Cardiac muscle cell (in vitro differentiated cells and primary cell): ENCODE data around the gene UBE4B. TPM values are rescaled to one million over a fixed set of nuclear protein-coding genes. Genes with fewer than 3 reads are reported as not detected.
A peak's percentile ranks its signal among the peaks of the same experiment; 100 is the strongest.
"Not testable (repeated sequence)": the region's sequence is repeated elsewhere in the genome, so short reads cannot be mapped to it uniquely, and the experiment has no call there.

Source experiments
- DNase-seq, 2 donors: peaks; one replicate each; pipeline versions ENCODE4 v3.0.0 to v3.0.0-alpha.2; 2010 to 2017; ENCODE audit warnings: low read depth in 1 of 2, low spot score in 1 of 2
- H3K27ac ChIP-seq: fragments of 200-600 bp; sonication (generic); 2 replicates; pipeline ENCODE4 v1.5.1; 2016
- H3K27me3 ChIP-seq: fragments of 200-600 bp; sonication (generic); 2 replicates; pipeline ENCODE4 v1.6.0; 2016; ENCODE audit warnings: control low read depth
- H3K36me3 ChIP-seq: fragments of 200-600 bp; sonication (generic); 2 replicates; pipeline ENCODE4 v1.5.1; 2016; ENCODE audit warnings: control low read depth
- H3K4me1 ChIP-seq: fragments of 200-600 bp; sonication (generic); 2 replicates; pipeline ENCODE4 v1.8.1; 2017; ENCODE audit warnings: low read depth, mild to moderate bottlenecking, mixed run types
- H3K4me3 ChIP-seq: fragments of 200-600 bp; sonication (generic); 2 replicates; pipeline ENCODE4 v1.5.1; 2016; ENCODE audit warnings: mild to moderate bottlenecking
- H3K9me3 ChIP-seq: fragments of 200-600 bp; sonication (generic); 2 replicates; pipeline ENCODE4 v1.5.1; 2017; ENCODE audit warnings: low read depth, mild to moderate bottlenecking, control low read depth
- CTCF ChIP-seq: IDR thresholded peaks from 2 replicates; pipeline ENCODE4 v1.5.1; 2012; ENCODE audit warnings: low read depth, mild to moderate bottlenecking, low read length
- polyA plus RNA-seq: library from polyadenylated mRNA; unstranded; fragments of >200 nt; fragmentation: Nextera tagmentation; extraction: Ambion mirVana; gene quantifications from 2 replicates; pipeline ENCODE4 v1.2.1, GENCODE V29; 2016
- total RNA-seq: library from RNA; depleted of rRNA; stranded (reverse); fragments of >200 nt; gene quantifications from 2 replicates; pipeline ENCODE4 v1.2.3, GENCODE V29; 2016

Gene UBE4B
- total and polyA plus RNA-seq, 2 experiments from 2014 or later = 34.1 to 72.0 TPM

DNA sequence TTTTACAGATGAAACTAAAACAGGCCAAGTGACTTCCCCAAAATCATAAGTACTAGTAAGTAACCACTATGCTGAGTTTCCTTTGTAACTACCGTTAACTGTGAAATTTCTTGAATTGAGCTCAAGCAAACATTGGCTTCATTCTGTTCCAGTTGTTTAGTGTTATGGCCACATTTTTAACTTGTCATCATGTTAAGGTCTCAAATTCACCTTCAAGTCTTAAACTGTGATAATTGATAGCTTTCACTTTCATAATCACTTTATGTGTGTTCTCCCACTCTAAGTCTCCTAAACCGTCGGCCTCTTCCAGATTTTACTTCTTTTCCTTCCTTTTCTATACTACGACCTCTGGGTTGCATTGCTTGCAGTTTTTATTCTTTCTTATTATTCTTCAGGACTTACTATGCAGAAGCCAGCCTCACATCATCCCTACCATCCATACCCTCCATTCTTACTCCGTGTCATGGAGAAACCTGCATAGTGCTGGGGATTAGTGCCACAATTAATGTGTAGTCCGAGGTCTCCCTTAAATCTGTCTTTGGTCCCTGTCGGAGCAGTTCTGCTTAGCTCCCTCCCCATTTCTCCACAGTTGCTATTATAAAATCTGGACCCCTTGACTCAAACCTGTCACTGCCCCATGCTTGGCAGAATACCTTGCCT is 183.5 kb downstream of the UBE4B start:
- Histone ChIP-seq H3K4me1 (peaks cover 19% of the 10 kb centered on the region), H3K9me3 (no peaks in the 10 kb centered on the region), H3K36me3 (no peaks in the 10 kb centered on the region), H3K4me3 (no peak overlapping the region), H3K27me3 (no peaks in the 10 kb centered on the region), H3K27ac (no peak overlapping the region)
- no peak for DNase-seq
- no peak for TF ChIP-seq CTCF

DNA sequence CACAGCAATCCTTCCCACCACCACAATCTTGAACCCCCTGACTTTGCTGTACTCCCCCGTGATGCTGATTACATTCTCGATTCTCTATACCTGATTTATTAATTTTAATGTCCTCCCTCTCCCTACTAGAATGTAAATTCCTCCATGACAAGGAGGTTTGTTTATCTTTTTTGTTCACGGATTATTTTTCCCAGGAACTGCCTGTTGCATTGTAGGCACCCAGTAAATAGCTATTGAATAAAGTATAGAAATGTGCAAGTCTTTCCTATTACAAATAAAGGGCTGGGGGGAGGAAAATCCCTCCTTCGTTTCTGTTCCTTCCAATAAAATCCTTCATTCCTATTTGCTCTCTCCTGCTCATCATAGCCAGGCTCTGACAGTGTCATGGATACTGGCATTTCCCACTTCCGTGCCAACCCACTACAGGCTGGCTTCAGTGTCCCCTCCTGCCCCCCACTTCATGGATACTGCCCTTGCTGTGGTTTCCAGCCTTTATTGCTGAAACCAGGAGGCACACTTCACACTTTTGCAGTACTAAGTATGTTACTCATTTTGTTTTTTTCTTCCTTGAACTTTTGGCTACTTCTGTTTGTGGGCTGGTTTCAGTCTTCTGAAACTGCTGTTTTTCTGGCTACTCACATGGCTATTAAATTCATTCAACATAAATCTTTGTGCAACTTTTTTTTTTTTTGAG is 185.1 kb downstream of the UBE4B start:
- no peaks in the 10 kb centered on the region for H3K27me3 ChIP-seq
- no peaks in the 10 kb centered on the region for H3K36me3 ChIP-seq
- H3K4me1 ChIP-seq = peaks cover 10% of the 10 kb centered on the region
- no peak overlapping the region for H3K4me3 ChIP-seq
- no peaks in the 10 kb centered on the region for H3K9me3 ChIP-seq
- no peak for TF ChIP-seq CTCF
- H3K27ac ChIP-seq = peak overlapping the region; percentile 39
- DNase-seq = peak in 1 of 2 donors; percentile 21

GRCh38 chr1:10220200-10220599 is 187.4 kb downstream of the UBE4B start:
- Histone ChIP-seq H3K27me3 (no peaks in the 10 kb centered on the region), H3K4me3 (no peak overlapping the region), H3K27ac (no peak overlapping the region), H3K36me3 (no peaks in the 10 kb centered on the region), H3K4me1 (peaks cover 1% of the 10 kb centered on the region), H3K9me3 (no peaks in the 10 kb centered on the region)
- no peak for DNase-seq
- TF ChIP-seq CTCF = no peak

- H3K4me3 ChIP-seq, H3K9me3 ChIP-seq, H3K4me1 ChIP-seq, H3K36me3 ChIP-seq, H3K27me3 ChIP-seq, H3K27ac ChIP-seq, DNase-seq: not testable (repeated sequence)
Measured at GRCh38 chr1:10220657-10221056, 187.9 kb downstream of the UBE4B start.

DNA sequence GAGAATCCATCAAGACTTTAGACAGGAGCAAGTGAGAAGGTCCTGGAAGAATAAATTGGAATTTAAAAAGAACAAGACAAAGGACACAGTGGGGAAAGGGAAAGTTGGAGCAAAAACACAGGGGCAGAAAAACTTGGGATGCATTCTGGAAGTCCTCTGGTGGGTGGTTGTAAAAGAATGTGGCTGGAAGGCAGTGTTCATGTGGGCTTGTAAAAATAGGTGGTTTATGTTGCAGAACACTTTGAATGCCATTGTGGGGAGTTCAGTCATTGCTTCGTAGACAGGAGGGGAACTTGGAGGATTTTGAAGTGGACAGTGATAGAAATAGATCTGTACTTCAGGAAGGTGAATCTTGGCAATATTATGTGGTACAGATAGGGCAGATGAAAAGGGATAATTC is 192.8 kb downstream of the UBE4B start:
- no peak for DNase-seq
- Histone ChIP-seq H3K27ac (peak overlapping the region; percentile 55), H3K4me1 (peaks cover 8% of the 10 kb centered on the region), H3K4me3 (no peak overlapping the region), H3K27me3 (no peaks in the 10 kb centered on the region), H3K9me3 (no peaks in the 10 kb centered on the region), H3K36me3 (no peaks in the 10 kb centered on the region)
- TF ChIP-seq CTCF = no peak

DNA sequence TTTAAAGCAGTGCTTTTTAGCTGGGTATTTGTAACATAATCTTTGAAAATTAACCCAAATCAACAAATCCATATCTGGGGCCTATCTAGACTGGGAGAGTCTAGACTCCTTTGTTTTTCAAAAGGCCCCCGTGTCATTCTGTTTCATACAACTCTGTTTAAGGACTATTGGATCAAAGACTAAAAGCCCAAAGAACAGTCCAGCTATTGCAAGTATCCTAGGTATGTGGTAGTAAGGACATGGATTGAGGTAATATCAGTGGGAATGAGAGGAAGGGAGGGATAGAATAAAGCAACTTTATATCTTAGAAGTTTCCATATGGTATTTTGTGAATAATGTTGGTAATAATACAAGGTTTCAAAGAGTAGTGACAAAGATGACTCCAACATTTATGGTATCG is 195.8 kb downstream of the UBE4B start:
- Histone ChIP-seq H3K4me1 (peaks cover 8% of the 10 kb centered on the region), H3K27ac (no peak overlapping the region), H3K9me3 (no peaks in the 10 kb centered on the region), H3K36me3 (no peaks in the 10 kb centered on the region), H3K4me3 (no peak overlapping the region), H3K27me3 (no peaks in the 10 kb centered on the region)
- no peak for TF ChIP-seq CTCF
- peak in 1 of 2 donors; percentile 19 for DNase-seq
